K562 (cell line): ENCODE results near the gene SERPINB11. TPM values are rescaled to one million over a fixed set of nuclear protein-coding genes. Genes with fewer than 3 reads are reported as not detected.

Experiments
- ATAC-seq: fragments of 200-7000 bp; cut with Tn5 transposase; 3 replicates; pipeline ENCODE4 v1.9.1; 2020; ENCODE audit warnings: moderate library complexity
- Bru-seq: library from RNA; stranded (reverse); fragments of 400-500 nt; gene quantifications from one replicate; lab custom pipeline; 2021; lab: Mats Ljungman, UMichigan
- BruChase-seq, 2 experiments: library from RNA; stranded (reverse); fragments of 400-500 nt; gene quantifications; one replicate each; lab custom pipeline; 2021; lab: Mats Ljungman, UMichigan
- BruUV-seq: library from RNA; stranded (reverse); fragments of 400-500 nt; replicated peaks from 2 replicates; lab custom pipeline; 2021; lab: Mats Ljungman, UMichigan
- CTCF ChIA-PET: fragments of 300-600 bp; formaldehyde crosslinking; extraction: SDS; loops from one replicate; lab custom pipeline; 2021; ENCODE audit warnings: low intra/inter-chr PET ratio; lab: Yijun Ruan, JAX
- POLR2A ChIA-PET: fragments of 300-600, 350-650 bp; sonication (Branson Sonifier 250); formaldehyde crosslinking; extraction: SDS; loops from one replicate; lab custom pipeline; 2021; ENCODE audit warnings: antibody characterized with exemption, inconsistent platforms; lab: Yijun Ruan, JAX
- DNase-seq, 4 experiments: peaks; one replicate each; pipeline versions ENCODE4 v3.0.0 to v3.0.0-alpha.2; 2011 to 2018; ENCODE audit warnings: low spot score in 3 of 4, mixed read lengths in 3 of 4; ENCODE audit errors: extremely low read depth in 1 of 4
- FAIRE-seq: peaks from 2 replicates; lab custom pipeline; 2011; peaks lifted over from hg19 to GRCh38; lab: Jason Lieb, UNC
- H2AFZ ChIP-seq: 2 replicates; pipeline ENCODE4 v1.6.0; 2011; ENCODE audit warnings: low read depth, low read length, control low read depth, inconsistent platforms
- H3K27ac ChIP-seq: fragments of 200-600 bp; 3 replicates; pipeline ENCODE4 v1.8.0; 2011; ENCODE audit warnings: low read depth, mild to moderate bottlenecking, control low read depth, inconsistent platforms, low read length, moderate library complexity, mixed read lengths; ENCODE audit errors: extremely low read depth
- H3K27me3 ChIP-seq, 2 experiments: fragments of 300-600 bp in 1 of 2; 2 replicates in 1 of 2; 3 replicates in 1 of 2; pipeline versions ENCODE4 v1.6.0 to v1.8.0; 2011; ENCODE audit warnings: inconsistent platforms in 2 of 2, low read length in 2 of 2, mild to moderate bottlenecking in 1 of 2, mixed read lengths in 1 of 2, moderate library complexity in 1 of 2; ENCODE audit not compliant: control insufficient read depth in 2 of 2, insufficient read depth in 2 of 2
- H3K36me3 ChIP-seq: fragments of 300-600 bp; 3 replicates; pipeline ENCODE4 v1.8.0; 2011; ENCODE audit warnings: mild to moderate bottlenecking, low read length, inconsistent platforms; ENCODE audit not compliant: control insufficient read depth, insufficient read depth
- H3K4me1 ChIP-seq, 2 experiments: fragments of 200-600 bp in 1 of 2; replicated peaks in 1 of 2; 2 replicates in 1 of 2; 3 replicates in 1 of 2; pipeline versions ENCODE4 v1.5.1 to v1.8.0; 2011; ENCODE audit warnings: inconsistent platforms in 2 of 2, low read length in 2 of 2, mild to moderate bottlenecking in 1 of 2, mixed read lengths in 1 of 2, moderate library complexity in 1 of 2; ENCODE audit not compliant: control insufficient read depth in 2 of 2, insufficient read depth in 2 of 2
- H3K4me2 ChIP-seq: 2 replicates; pipeline ENCODE4 v1.6.1; 2011; ENCODE audit warnings: low read length, control low read depth, inconsistent platforms, mixed read lengths; ENCODE audit not compliant: insufficient read depth
- H3K4me3 ChIP-seq: fragments of 200-600 bp; sonication (generic), shearing (Covaris generic); 2 replicates; pipeline ENCODE4 v1.5.1; 2016; ENCODE audit warnings: control low read depth, inconsistent platforms
- H3K79me2 ChIP-seq: fragments of 200-600 bp; 3 replicates; pipeline ENCODE4 v1.8.0; 2011; ENCODE audit warnings: low read length, inconsistent platforms; ENCODE audit not compliant: control insufficient read depth, insufficient read depth
- H3K9ac ChIP-seq, 2 experiments: 2 replicates each; pipeline versions ENCODE4 v1.6.0 to v1.6.1; 2011; ENCODE audit warnings: low read depth in 2 of 2, low read length in 2 of 2, control low read depth in 1 of 2, inconsistent platforms in 1 of 2, mild to moderate bottlenecking in 1 of 2, mixed read lengths in 1 of 2; ENCODE audit not compliant: insufficient read depth in 1 of 2
- H3K9me1 ChIP-seq: one replicate; pipeline ENCODE4 v1.6.0; 2011; ENCODE audit warnings: inconsistent platforms, mild to moderate bottlenecking, low read length, moderate library complexity; ENCODE audit not compliant: control insufficient read depth, insufficient read depth
- H3K9me3 ChIP-seq: replicated peaks from 2 replicates; pipeline ENCODE4 v1.5.1; 2011; ENCODE audit warnings: low read depth, low read length, inconsistent platforms; ENCODE audit not compliant: control insufficient read depth, insufficient read depth
- H4K20me1 ChIP-seq: replicated peaks from 2 replicates; pipeline ENCODE4 v1.6.1; 2011; ENCODE audit warnings: low read length, inconsistent platforms, mixed read lengths; ENCODE audit not compliant: control insufficient read depth, insufficient read depth
- CEBPB ChIP-seq: fragments of 450-650 bp; IDR thresholded peaks from 2 replicates; pipeline ENCODE4 v1.6.1; 2016; ENCODE audit warnings: missing genetic modification characterization, missing compliant biosample characterization
- HOXB6 ChIP-seq: fragments of 250-450 bp; sonication (Bioruptor Pico); IDR thresholded peaks from 2 replicates; pipeline ENCODE4 v1.5.1; 2022; ENCODE audit warnings: mild to moderate bottlenecking, borderline replicate concordance
- NCOR1 ChIP-seq: fragments of 450-650 bp; IDR thresholded peaks from 2 replicates; pipeline ENCODE4 v1.6.1; 2016; ENCODE audit warnings: mild to moderate bottlenecking, moderate library complexity
- POLR2H ChIP-seq: IDR thresholded peaks from 2 replicates; pipeline ENCODE4 v1.6.1; 2016; ENCODE audit warnings: missing genetic modification characterization, low read depth, mild to moderate bottlenecking, control low read depth, missing compliant biosample characterization, moderate library complexity
- SIN3B ChIP-seq: fragments of 450-650 bp; IDR thresholded peaks from 2 replicates; pipeline ENCODE4 v1.6.1; 2017; ENCODE audit warnings: low read depth, mild to moderate bottlenecking, moderate library complexity
- SMARCE1 ChIP-seq: fragments of 450-650 bp; IDR thresholded peaks from 2 replicates; pipeline ENCODE4 v1.7.1; 2016; ENCODE audit warnings: mild to moderate bottlenecking
- SREBF1 ChIP-seq: fragments of 150-350 bp; IDR thresholded peaks from 2 replicates; pipeline ENCODE4 v1.6.1; 2014; ENCODE audit warnings: antibody characterized with exemption, low read depth, low read length, borderline replicate concordance
- WGBS: fragments of 100-300 bp; shearing (Covaris generic); methylation state at CpG from one replicate; pipeline ENCODE4 v1.1.6; 2016; ENCODE audit warnings: low coverage, mixed read lengths; ENCODE audit not compliant: insufficient coverage; ENCODE audit errors: missing lambda C conversion rate; 5-methylcytosine and 5-hydroxymethylcytosine counted together
- in situ Hi-C: fragments of 300-500 bp; cut with MboI; formaldehyde crosslinking; loops from 4 replicates; pipeline ENCODE4 v1.15.0; 2018; ENCODE audit warnings: inconsistent platforms, mixed read lengths
- intact Hi-C: fragments of 100-400 bp; cut with micrococcal nuclease; formaldehyde crosslinking; loops from 2 replicates; pipeline ENCODE4 v1.14.2; 2022
- long read RNA-seq, 3 experiments: library from polyadenylated mRNA in 2 of 3; library from RNA in 1 of 3; unstranded in 2 of 3; stranded (forward) in 1 of 3; transcript quantifications; one replicate each; pipeline ENCODE4 v2.0.0, GENCODE V29; 2019 to 2022
- polyA minus RNA-seq, 3 experiments: library from RNA; depleted of rRNA, polyadenylated mRNA; stranded (reverse); fragments of >200 nt; gene quantifications; 2 replicates each; pipeline ENCODE4 v1.2.3, GENCODE V29; 2011
- polyA plus RNA-seq, 8 experiments: library from polyadenylated mRNA; depleted of rRNA in 4 of 8; stranded (reverse) in 5 of 8; unstranded in 3 of 8; fragments of >200 nt; fragmentation: Nextera tagmentation in 2 of 8; fragmentation: Illumina TruSeq in 1 of 8; extraction: Ambion mirVana in 2 of 8; extraction: Trizol in 1 of 8; gene quantifications; 2 replicates each; pipeline versions ENCODE4 v1.2.1 to v1.2.3, GENCODE V29; 2011 to 2014; ENCODE audit warnings: inconsistent platforms in 1 of 8, missing spikeins in 1 of 8
- total RNA-seq, 7 experiments: library from RNA; depleted of rRNA in 6 of 7; stranded (reverse); fragments of >200 nt in 6 of 7; fragmentation: Illumina TruSeq in 2 of 7; extraction: Trizol in 2 of 7; gene quantifications; 2 replicates each; pipeline versions ENCODE4 v1.2.1 to v1.2.3, GENCODE V29; 2011 to 2021; ENCODE audit warnings: low replicate concordance in 1 of 7
- TF ChIP-seq, protein P1 (sequence below): sonication (generic); formaldehyde crosslinking; IDR thresholded peaks from 2 replicates; pipeline ENCODE4 v1.8.1; 2023; ENCODE audit warnings: mild to moderate bottlenecking, missing genetic modification reagents
- TF ChIP-seq, protein P2 (sequence below): sonication (generic); formaldehyde crosslinking; IDR thresholded peaks from 2 replicates; pipeline ENCODE4 v1.9.0; 2022; ENCODE audit warnings: mild to moderate bottlenecking, missing genetic modification reagents
- TF ChIP-seq, protein P3 (sequence below): IDR thresholded peaks from 2 replicates; pipeline ENCODE4 v1.6.1; 2016; ENCODE audit warnings: missing genetic modification characterization, missing compliant biosample characterization

Gene SERPINB11, protein sequence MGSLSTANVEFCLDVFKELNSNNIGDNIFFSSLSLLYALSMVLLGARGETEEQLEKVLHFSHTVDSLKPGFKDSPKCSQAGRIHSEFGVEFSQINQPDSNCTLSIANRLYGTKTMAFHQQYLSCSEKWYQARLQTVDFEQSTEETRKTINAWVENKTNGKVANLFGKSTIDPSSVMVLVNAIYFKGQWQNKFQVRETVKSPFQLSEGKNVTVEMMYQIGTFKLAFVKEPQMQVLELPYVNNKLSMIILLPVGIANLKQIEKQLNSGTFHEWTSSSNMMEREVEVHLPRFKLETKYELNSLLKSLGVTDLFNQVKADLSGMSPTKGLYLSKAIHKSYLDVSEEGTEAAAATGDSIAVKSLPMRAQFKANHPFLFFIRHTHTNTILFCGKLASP
- not detected in 2 replicates for total RNA-seq (2011; cell fraction: chromatin; rRNA removed; ENCODE audit: low replicate concordance)
- total RNA-seq (2011; cell fraction: nucleolus; rRNA removed), result not detected in 2 replicates
- not detected in 2 replicates for total RNA-seq (2011; cell fraction: nucleoplasm; rRNA removed)
- total RNA-seq (2014; rRNA removed), result not detected in 2 replicates
- not detected in 2 replicates for total RNA-seq (2014; rRNA removed; fragmentation: Illumina TruSeq; extraction: Trizol)
- not detected in 2 replicates for total RNA-seq (2015; rRNA removed; fragmentation: Illumina TruSeq; extraction: Trizol)
- total RNA-seq (2021), result not detected in 2 replicates
- polyA plus RNA-seq (2011; rRNA removed), result not detected in 2 replicates
- not detected in 2 replicates for polyA plus RNA-seq (2011; cell fraction: cytosol; rRNA removed)
- not detected in 2 replicates for polyA plus RNA-seq (2011; cell fraction: nucleus; rRNA removed)
- polyA plus RNA-seq (2012), result not detected in 2 replicates
- not detected in 2 replicates for polyA plus RNA-seq (2014; fragmentation: Illumina TruSeq; extraction: Trizol)
- polyA plus RNA-seq (2014; fragmentation: Nextera tagmentation; extraction: Ambion mirVana), result not detected
- not detected in 2 replicates for polyA plus RNA-seq (2014; rRNA removed)
- not detected in 2 replicates for polyA minus RNA-seq (2011; rRNA and poly(A)+ RNA removed)
- not detected in 2 replicates for polyA minus RNA-seq (2011; cell fraction: cytosol; rRNA and poly(A)+ RNA removed)
- polyA minus RNA-seq (2011; cell fraction: nucleus; rRNA and poly(A)+ RNA removed), result not detected in 2 replicates
- Bru-seq, nascent RNA, result not detected
- BruChase-seq, experiment 1, labeled RNA remaining after a 2-hour chase, result not detected
- percentile 3 among the genes with signal in this experiment for BruChase-seq, experiment 2, labeled RNA remaining after a 6-hour chase
- long read RNA-seq, experiment 1, result 0 reads
- long read RNA-seq, experiment 2, result 0 reads
- long read RNA-seq, experiment 3, result 0 reads

DNA sequence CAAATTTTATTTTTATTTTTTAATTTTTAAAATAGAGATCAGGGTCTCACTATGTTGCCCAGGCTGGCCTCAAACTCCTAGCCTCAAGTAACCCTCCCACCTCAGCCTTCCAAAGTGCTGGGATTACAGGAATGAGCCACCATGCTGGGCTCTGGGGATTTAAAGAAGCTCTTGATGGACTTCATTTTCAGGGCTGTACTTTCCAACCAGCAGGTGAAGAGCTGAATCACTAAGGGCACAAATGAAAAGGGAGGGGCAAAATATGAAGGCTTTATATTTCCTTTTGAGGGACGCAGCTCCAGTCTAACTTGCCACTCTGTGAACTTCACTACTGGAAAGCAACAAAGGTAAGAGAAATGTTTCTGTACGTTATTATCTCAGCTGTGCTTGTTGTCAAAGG, at the start of gene SERPINB11:
SERPINB11 (plus strand) TSS at position 301 of the 400 bp plus-strand sequence. CDS start 7,234 bp downstream, outside the sequence.
- H3K9me3 ChIP-seq, result no peaks in the 10 kb centered on the region
- no peak within 1 kb of the TSS for H3K27ac ChIP-seq
- no peaks in the 10 kb centered on the region for H3K27me3 ChIP-seq
- BruUV-seq, result no TSS peak
- 0% methylated on average over 1 of the region's 2 CpGs for WGBS
- intact Hi-C loops (no loop called here), in situ Hi-C loops (no loop called here)
- H3K9me1 ChIP-seq, result no peaks in the 10 kb centered on the region
- no peaks in the 10 kb centered on the region for H4K20me1 ChIP-seq
- no peak for DNase-seq
- H3K4me3 ChIP-seq, result no peak within 1 kb of the TSS
- CTCF ChIA-PET, result no interaction called here
- TF ChIP-seq, protein P1, sequence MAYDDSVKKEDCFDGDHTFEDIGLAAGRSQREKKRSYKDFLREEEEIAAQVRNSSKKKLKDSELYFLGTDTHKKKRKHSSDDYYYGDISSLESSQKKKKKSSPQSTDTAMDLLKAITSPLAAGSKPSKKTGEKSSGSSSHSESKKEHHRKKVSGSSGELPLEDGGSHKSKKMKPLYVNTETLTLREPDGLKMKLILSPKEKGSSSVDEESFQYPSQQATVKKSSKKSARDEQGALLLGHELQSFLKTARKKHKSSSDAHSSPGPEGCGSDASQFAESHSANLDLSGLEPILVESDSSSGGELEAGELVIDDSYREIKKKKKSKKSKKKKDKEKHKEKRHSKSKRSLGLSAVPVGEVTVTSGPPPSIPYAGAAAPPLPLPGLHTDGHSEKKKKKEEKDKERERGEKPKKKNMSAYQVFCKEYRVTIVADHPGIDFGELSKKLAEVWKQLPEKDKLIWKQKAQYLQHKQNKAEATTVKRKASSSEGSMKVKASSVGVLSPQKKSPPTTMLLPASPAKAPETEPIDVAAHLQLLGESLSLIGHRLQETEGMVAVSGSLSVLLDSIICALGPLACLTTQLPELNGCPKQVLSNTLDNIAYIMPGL (CRISPR knock-in tag), result no peak
- TF ChIP-seq NCOR1, result no peak
- TF ChIP-seq CEBPB (tag), result no peak
- no peak for TF ChIP-seq SMARCE1
- TF ChIP-seq, protein P2, sequence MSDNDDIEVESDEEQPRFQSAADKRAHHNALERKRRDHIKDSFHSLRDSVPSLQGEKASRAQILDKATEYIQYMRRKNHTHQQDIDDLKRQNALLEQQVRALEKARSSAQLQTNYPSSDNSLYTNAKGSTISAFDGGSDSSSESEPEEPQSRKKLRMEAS, result no peak
- TF ChIP-seq SIN3B, result no peak
- TF ChIP-seq, protein P3, sequence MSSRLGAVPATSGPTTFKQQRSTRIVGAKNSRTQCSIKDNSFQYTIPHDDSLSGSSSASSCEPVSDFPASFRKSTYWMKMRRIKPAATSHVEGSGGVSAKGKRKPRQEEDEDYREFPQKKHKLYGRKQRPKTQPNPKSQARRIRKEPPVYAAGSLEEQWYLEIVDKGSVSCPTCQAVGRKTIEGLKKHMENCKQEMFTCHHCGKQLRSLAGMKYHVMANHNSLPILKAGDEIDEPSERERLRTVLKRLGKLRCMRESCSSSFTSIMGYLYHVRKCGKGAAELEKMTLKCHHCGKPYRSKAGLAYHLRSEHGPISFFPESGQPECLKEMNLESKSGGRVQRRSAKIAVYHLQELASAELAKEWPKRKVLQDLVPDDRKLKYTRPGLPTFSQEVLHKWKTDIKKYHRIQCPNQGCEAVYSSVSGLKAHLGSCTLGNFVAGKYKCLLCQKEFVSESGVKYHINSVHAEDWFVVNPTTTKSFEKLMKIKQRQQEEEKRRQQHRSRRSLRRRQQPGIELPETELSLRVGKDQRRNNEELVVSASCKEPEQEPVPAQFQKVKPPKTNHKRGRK (tag), result no peak
- no peak for TF ChIP-seq POLR2H (tag)
- no peak for TF ChIP-seq HOXB6 (CRISPR knock-in tag)
- TF ChIP-seq SREBF1, result no peak
- no peaks in the 10 kb centered on the region for H3K4me1 ChIP-seq
- H3K9ac ChIP-seq, result no peak within 1 kb of the TSS
- FAIRE-seq, result no peak
- no peak for ATAC-seq
- H3K79me2 ChIP-seq, result no peaks in the 10 kb centered on the region
- H3K4me2 ChIP-seq, result no peak within 1 kb of the TSS
- POLR2A ChIA-PET, result no interaction called here
- no peaks in the 10 kb centered on the region for H3K36me3 ChIP-seq
- no peak within 1 kb of the TSS for H2AFZ ChIP-seq
